ENCODE data around the gene CHP2.
A peak's percentile ranks its signal among the peaks of the same experiment; 100 is the strongest.

The CHP2 gene

GRCh38 chr16:23803591-23804123 is 48.8 kb downstream of the CHP2 start (continued):
- TF ChIP-seq ZBTB11 (tag by site-specific recombination; conservative IDR thresholded peaks at IDR 0.05; ENCODE audit: low read depth) (0 out of 2 replicates have a peak, but pooled peaks have one; percentile 29), ZNF600 (tag by site-specific recombination; IDR thresholded peaks at IDR 0.05) (peak; percentile 48; the same call in 1 of the 2 replicates)

DNA sequence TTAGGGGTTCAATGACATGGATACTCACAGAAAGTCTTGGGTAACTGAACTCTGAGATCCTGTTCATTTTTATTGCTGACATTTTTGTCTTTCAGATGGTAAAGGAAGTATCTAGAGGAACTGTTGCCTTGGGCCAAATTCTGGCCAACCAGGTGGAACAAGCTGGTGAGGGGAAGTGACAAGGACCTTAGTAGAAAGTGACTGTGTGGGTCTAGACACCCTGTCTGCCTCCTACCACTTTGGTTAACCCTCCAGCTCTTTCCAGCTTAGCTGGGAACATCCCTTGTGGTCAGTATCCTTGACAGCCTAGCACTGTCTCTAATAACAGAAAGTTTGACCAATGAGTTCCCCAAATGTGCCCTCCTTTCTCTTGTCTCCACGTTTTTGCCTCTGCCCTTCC is 52.2 kb downstream of the CHP2 start:
- Histone ChIP-seq H3K9me3 (ENCODE audit: control insufficient read depth, insufficient read depth, low read depth, low read length) (no peaks in the 10 kb centered on the region), H3K4me1 (ENCODE audit: control insufficient read depth, insufficient read depth, low read length) (no peaks in the 10 kb centered on the region), H3K27ac (ENCODE audit: extremely low read depth, low read depth, low read length) (no peak overlapping the region), H3K4me3 (ENCODE audit: low read depth, low read length) (no peak overlapping the region), H3K36me3 (ENCODE audit: control insufficient read depth in 2 of 2, insufficient read depth in 1 of 2, low read length in 2 of 2) (no peaks in the 10 kb centered on the region)
- ChIA-PET POLR2A (interaction anchor here (0.9 kb wide), 1 partner anchor 17 kb away, joined by 3 read pairs; no protein-coding TSS in a partner anchor), CTCF (interaction anchor here (0.6 to 2.3 kb wide), 4 partner anchors 148 to 698 kb away, joined by 3 to 9 read pairs (median 4); no protein-coding TSS in a partner anchor)
- TF ChIP-seq ZNF580 (tag by site-specific recombination; IDR thresholded peaks at IDR 0.05) (no peak), ZNF626 (tag by site-specific recombination; IDR thresholded peaks at IDR 0.05) (no peak), SP7 (tag by site-specific recombination; IDR thresholded peaks at IDR 0.05) (no peak), ZBTB7A (tag by site-specific recombination; IDR thresholded peaks at IDR 0.05; ENCODE audit: low read depth) (no peak), OVOL3 (tag by site-specific recombination; IDR thresholded peaks at IDR 0.05) (no peak), ZNF404 (tag by site-specific recombination; IDR thresholded peaks at IDR 0.05) (no peak), KLF9 (tag by site-specific recombination; IDR thresholded peaks at IDR 0.05; ENCODE audit: low read depth) (no peak), ZNF501 (tag by site-specific recombination; IDR thresholded peaks at IDR 0.05) (no peak), ZNF548 (tag by site-specific recombination; IDR thresholded peaks at IDR 0.05) (no peak), ZNF274 (IDR thresholded peaks at IDR 0.05; ENCODE audit: low read length) (no peak), ZNF274 (tag by site-specific recombination; IDR thresholded peaks at IDR 0.05; ENCODE audit: borderline replicate concordance) (no peak), ZNF292 (tag by site-specific recombination; IDR thresholded peaks at IDR 0.05; ENCODE audit: borderline replicate concordance, low read depth) (no peak), ZNF324 (tag by site-specific recombination; IDR thresholded peaks at IDR 0.05) (no peak), YY2 (tag by site-specific recombination; IDR thresholded peaks at IDR 0.05) (no peak), SALL2 (tag by site-specific recombination; IDR thresholded peaks at IDR 0.05; ENCODE audit: borderline replicate concordance) (no peak), ZNF514 (tag by site-specific recombination; IDR thresholded peaks at IDR 0.05) (no peak), ZNF10 (tag by site-specific recombination; IDR thresholded peaks at IDR 0.05) (no peak)
- TF ChIP-seq, protein P1, sequence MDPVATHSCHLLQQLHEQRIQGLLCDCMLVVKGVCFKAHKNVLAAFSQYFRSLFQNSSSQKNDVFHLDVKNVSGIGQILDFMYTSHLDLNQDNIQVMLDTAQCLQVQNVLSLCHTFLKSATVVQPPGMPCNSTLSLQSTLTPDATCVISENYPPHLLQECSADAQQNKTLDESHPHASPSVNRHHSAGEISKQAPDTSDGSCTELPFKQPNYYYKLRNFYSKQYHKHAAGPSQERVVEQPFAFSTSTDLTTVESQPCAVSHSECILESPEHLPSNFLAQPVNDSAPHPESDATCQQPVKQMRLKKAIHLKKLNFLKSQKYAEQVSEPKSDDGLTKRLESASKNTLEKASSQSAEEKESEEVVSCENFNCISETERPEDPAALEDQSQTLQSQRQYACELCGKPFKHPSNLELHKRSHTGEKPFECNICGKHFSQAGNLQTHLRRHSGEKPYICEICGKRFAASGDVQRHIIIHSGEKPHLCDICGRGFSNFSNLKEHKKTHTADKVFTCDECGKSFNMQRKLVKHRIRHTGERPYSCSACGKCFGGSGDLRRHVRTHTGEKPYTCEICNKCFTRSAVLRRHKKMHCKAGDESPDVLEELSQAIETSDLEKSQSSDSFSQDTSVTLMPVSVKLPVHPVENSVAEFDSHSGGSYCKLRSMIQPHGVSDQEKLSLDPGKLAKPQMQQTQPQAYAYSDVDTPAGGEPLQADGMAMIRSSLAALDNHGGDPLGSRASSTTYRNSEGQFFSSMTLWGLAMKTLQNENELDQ (tag by site-specific recombination; IDR thresholded peaks at IDR 0.05; ENCODE audit: low read depth): no peak

All from HEK293 (cell line).